ENCODE results near the gene SRPK2.

Gene SRPK2

GRCh38 chr7:105118612-105119600 is 269.8 kb downstream of the SRPK2 start:
- no peak for DNase-seq (ENCODE audit: low spot score)
- H3K4me3 ChIP-seq, result no peak overlapping the region
- TF ChIP-seq, protein P1, sequence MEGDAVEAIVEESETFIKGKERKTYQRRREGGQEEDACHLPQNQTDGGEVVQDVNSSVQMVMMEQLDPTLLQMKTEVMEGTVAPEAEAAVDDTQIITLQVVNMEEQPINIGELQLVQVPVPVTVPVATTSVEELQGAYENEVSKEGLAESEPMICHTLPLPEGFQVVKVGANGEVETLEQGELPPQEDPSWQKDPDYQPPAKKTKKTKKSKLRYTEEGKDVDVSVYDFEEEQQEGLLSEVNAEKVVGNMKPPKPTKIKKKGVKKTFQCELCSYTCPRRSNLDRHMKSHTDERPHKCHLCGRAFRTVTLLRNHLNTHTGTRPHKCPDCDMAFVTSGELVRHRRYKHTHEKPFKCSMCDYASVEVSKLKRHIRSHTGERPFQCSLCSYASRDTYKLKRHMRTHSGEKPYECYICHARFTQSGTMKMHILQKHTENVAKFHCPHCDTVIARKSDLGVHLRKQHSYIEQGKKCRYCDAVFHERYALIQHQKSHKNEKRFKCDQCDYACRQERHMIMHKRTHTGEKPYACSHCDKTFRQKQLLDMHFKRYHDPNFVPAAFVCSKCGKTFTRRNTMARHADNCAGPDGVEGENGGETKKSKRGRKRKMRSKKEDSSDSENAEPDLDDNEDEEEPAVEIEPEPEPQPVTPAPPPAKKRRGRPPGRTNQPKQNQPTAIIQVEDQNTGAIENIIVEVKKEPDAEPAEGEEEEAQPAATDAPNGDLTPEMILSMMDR (IDR thresholded peaks at IDR 0.05), result no peak
- no peak overlapping the region for H3K27ac ChIP-seq

- TF ChIP-seq, protein P1 (IDR thresholded peaks at IDR 0.05), result no peak
- DNase-seq (ENCODE audit: low spot score), result no peak
- H3K4me3 ChIP-seq, result no peak overlapping the region
- peak overlapping the region in 1 of 2 donors; percentile 27 for H3K27ac ChIP-seq
Observed at GRCh38 chr7:105112440-105113418, 276.0 kb downstream of the SRPK2 start.

- TF ChIP-seq, protein P1 (IDR thresholded peaks at IDR 0.05), result no peak
- no peak for DNase-seq (ENCODE audit: low spot score)
- H3K27ac ChIP-seq, result no peak overlapping the region
- no peak overlapping the region for H3K4me3 ChIP-seq
Observed at GRCh38 chr7:105107458-105107857, 281.3 kb downstream of the SRPK2 start.

DNA sequence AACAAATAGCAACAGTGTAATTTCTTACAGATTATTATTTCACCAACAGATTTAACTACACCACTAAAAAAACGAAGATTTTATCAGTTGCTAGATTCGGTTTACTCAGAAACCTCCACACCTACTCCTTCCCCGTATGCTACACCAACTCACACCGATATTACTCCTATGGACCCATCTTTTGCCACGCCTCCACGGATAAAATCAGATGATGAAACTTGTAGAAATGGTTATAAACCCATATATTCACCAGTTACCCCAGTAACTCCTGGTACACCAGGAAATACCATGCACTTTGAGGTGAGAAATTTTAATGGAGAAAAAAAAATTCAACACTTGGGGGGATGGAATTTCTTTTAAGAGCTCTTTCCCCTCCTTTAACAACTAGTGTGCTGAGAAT is 282.2 kb downstream of the SRPK2 start:
- no peak overlapping the region for H3K4me3 ChIP-seq
- no peak overlapping the region for H3K27ac ChIP-seq
- TF ChIP-seq, protein P1 (IDR thresholded peaks at IDR 0.05), result no peak
- DNase-seq (ENCODE audit: low spot score), result no peak

- no peak for DNase-seq (ENCODE audit: low spot score)
- Histone ChIP-seq H3K4me3 (no peak overlapping the region), H3K27ac (no peak overlapping the region)
- TF ChIP-seq, protein P1 (IDR thresholded peaks at IDR 0.05), result no peak
Observed at GRCh38 chr7:105105579-105105978, 283.1 kb downstream of the SRPK2 start.

DNA sequence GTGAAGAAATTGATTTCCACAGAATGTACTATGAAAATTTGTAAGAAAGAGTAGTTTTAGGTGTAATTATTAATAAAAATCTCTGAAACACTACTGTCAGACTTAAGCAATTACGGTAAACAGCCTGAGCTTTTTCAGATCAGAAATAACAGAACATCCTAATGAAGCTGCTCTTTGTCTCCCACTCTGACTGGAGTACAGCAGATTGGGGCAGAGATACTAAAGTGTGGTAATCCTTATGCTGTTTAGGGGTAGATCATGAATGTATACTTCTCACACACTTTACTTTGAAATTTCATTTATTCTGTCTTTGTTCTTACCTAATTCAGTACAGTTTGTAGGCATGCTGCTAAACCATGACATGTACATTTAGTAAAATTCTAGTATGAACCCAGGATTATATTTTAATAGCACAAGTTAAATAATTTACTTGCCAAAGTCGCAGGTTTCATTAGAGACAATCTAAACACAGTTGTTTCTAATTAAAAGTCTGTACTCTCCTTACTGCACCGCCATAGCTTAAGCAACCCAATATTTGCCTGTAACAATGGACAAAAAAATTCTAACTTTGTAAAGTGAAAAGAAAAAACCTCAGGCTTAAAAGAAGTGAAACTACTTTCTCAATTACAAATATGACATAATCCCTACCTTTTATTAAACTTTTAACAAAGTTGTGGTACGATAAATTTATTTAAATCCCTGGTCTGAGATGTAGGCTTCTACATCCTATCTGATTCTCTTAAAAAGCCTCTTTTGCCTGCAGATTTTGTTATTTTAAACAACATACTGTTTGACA is 286.0 kb downstream of the SRPK2 start:
- DNase-seq (ENCODE audit: low spot score), result no peak
- TF ChIP-seq, protein P1 (IDR thresholded peaks at IDR 0.05), result no peak
- Histone ChIP-seq H3K27ac (no peak overlapping the region), H3K4me3 (no peak overlapping the region)

Measured in coronary artery (tissue), 2 donors.